ENCODE results near the gene RGMA. TPM values are rescaled to one million over a fixed set of nuclear protein-coding genes. Genes with fewer than 3 reads are reported as not detected.

Gene RGMA
- total and polyA plus RNA-seq, 2 donors (not counting 1 experiment from before 2014, with no cell fraction given) = not detected

DNA sequence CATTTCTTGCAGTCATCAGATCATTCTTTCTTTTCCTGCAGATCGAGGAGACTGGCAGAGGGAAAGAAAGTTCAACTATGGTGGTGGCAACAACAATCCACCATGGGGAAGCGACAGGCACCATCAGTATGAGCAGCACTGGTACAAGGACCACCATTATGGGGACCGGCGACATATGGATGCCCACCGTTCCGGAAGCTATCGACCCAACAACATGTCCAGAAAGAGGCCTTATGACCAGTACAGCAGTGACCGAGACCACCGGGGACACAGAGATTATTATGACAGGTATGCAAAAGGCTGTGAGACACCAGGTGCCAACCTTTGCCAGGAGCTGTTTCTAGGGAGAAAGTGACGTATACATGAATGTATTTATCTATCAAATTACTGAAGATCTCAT lies 69.0 kb downstream of the RGMA start:
- Histone ChIP-seq H3K36me3 (replicated peaks in 1 of 2; ENCODE audit: control extremely low read depth in 1 of 2, control insufficient read depth in 1 of 2, extremely low read depth in 1 of 2, insufficient read depth in 2 of 2, low read length in 1 of 2) (peaks cover 20 to 93% of the 10 kb centered on the region in 2 experiments), H3K4me3 (ENCODE audit: control extremely low read depth in 1 of 5, extremely low read depth in 1 of 5, insufficient read depth in 1 of 5, low read depth in 2 of 5, low read length in 4 of 5) (no peak overlapping the region), H3K9ac (ENCODE audit: low read length) (no peak overlapping the region), H4K20me1 (ENCODE audit: control insufficient read depth, insufficient read depth, low read length, poor library complexity, severe bottlenecking) (peaks cover 31% of the 10 kb centered on the region), H2AFZ (ENCODE audit: insufficient read depth, low read depth, low read length, poor library complexity, severe bottlenecking) (no peak overlapping the region), H3K27me3 (replicated peaks in 1 of 4; ENCODE audit: control extremely low read depth in 1 of 4, control insufficient read depth in 3 of 4, insufficient read depth in 4 of 4, low read length in 3 of 4) (no peaks in the 10 kb centered on the region), H3K4me2 (replicated peaks; ENCODE audit: low read depth, low read length, poor library complexity, severe bottlenecking) (no peak overlapping the region), H3K79me2 (ENCODE audit: control insufficient read depth, insufficient read depth, low read length) (peaks cover 19% of the 10 kb centered on the region), H3K27ac (ENCODE audit: low read length in 2 of 2) (no peak overlapping the region), H3K4me1 (ENCODE audit: control insufficient read depth in 2 of 2, insufficient read depth in 2 of 2, low read length in 2 of 2) (peaks cover 0 to under 1% of the 10 kb centered on the region in 2 donors), H3K9me3 (ENCODE audit: control extremely low read depth in 1 of 3, control insufficient read depth in 2 of 3, insufficient read depth in 1 of 3, low read length in 2 of 3) (no peaks in the 10 kb centered on the region)
- WGBS (ENCODE audit: insufficient coverage) = 99% methylated on average over 6 of the region's 10 CpGs
- Mint-ChIP-seq H3K27ac (no peak overlapping the region), H3K27me3 (no peaks in the 10 kb centered on the region), H3K4me1 (peaks cover 31% of the 10 kb centered on the region), H3K9me3 (ENCODE audit: insufficient read depth) (no peaks in the 10 kb centered on the region), H3K4me3 (no peak overlapping the region)
- intact Hi-C loops (cut with micrococcal nuclease) = no loop called here
- CTCF ChIA-PET = interaction anchor here (1.0 to 9.4 kb wide), 3 partner anchors 12 to 223 kb away, joined by 3 to 64 read pairs (median 3); no protein-coding TSS in a partner anchor
- no peak for DNase-seq
- ATAC-seq (ENCODE audit: low read depth) = no peak
- no peak for TF ChIP-seq EZH2 (IDR thresholded peaks at IDR 0.05; ENCODE audit: borderline replicate concordance, insufficient read depth, low read depth, low read length, poor library complexity, severe bottlenecking)
- POLR2A ChIA-PET = no interaction called here

DNA sequence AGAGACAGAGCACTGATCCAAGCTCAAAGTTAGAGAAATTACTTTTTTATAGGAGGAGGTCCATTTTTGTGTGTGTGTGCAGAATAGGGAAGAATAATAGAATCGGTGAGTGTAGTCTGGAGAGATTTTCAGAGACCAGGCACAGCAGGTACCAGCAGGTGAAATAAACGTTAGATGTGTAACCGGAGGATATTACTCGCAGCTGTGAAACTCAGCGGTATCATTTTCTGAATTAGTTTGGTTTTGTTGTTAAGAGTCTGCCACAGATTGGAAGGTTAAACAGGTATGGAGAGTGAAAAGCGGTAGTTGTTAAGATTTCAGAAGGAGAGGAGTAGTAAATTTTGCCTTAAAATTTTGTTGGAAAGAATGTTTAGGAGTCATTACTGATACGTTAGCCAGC lies 69.9 kb downstream of the RGMA start:
- Histone ChIP-seq H3K4me3 (ENCODE audit: control extremely low read depth in 1 of 5, extremely low read depth in 1 of 5, insufficient read depth in 1 of 5, low read depth in 2 of 5, low read length in 4 of 5) (no peak overlapping the region), H3K79me2 (ENCODE audit: control insufficient read depth, insufficient read depth, low read length) (peaks cover 22% of the 10 kb centered on the region), H3K27me3 (replicated peaks in 1 of 4; ENCODE audit: control extremely low read depth in 1 of 4, control insufficient read depth in 3 of 4, insufficient read depth in 4 of 4, low read length in 3 of 4) (no peaks in the 10 kb centered on the region), H3K4me2 (replicated peaks; ENCODE audit: low read depth, low read length, poor library complexity, severe bottlenecking) (no peak overlapping the region), H4K20me1 (ENCODE audit: control insufficient read depth, insufficient read depth, low read length, poor library complexity, severe bottlenecking) (peaks cover 22% of the 10 kb centered on the region), H3K27ac (ENCODE audit: low read length in 2 of 2) (no peak overlapping the region), H3K4me1 (ENCODE audit: control insufficient read depth in 2 of 2, insufficient read depth in 2 of 2, low read length in 2 of 2) (no peaks in the 10 kb centered on the region), H3K9ac (ENCODE audit: low read length) (no peak overlapping the region), H2AFZ (ENCODE audit: insufficient read depth, low read depth, low read length, poor library complexity, severe bottlenecking) (no peak overlapping the region), H3K36me3 (replicated peaks in 1 of 2; ENCODE audit: control extremely low read depth in 1 of 2, control insufficient read depth in 1 of 2, extremely low read depth in 1 of 2, insufficient read depth in 2 of 2, low read length in 1 of 2) (peaks cover 23 to 93% of the 10 kb centered on the region in 2 experiments), H3K9me3 (ENCODE audit: control extremely low read depth in 1 of 3, control insufficient read depth in 2 of 3, insufficient read depth in 1 of 3, low read length in 2 of 3) (no peaks in the 10 kb centered on the region)
- POLR2A ChIA-PET = no interaction called here
- CTCF ChIA-PET = interaction anchor here (9.4 kb wide), 1 partner anchor 13 kb away, joined by 64 read pairs; no protein-coding TSS in a partner anchor
- Mint-ChIP-seq H3K9me3 (ENCODE audit: insufficient read depth) (no peaks in the 10 kb centered on the region), H3K4me1 (peaks cover 22% of the 10 kb centered on the region), H3K27ac (no peak overlapping the region), H3K27me3 (no peaks in the 10 kb centered on the region), H3K4me3 (no peak overlapping the region)
- WGBS (ENCODE audit: insufficient coverage) = 87% methylated on average over 6 of the region's 7 CpGs
- no peak for TF ChIP-seq EZH2 (IDR thresholded peaks at IDR 0.05; ENCODE audit: borderline replicate concordance, insufficient read depth, low read depth, low read length, poor library complexity, severe bottlenecking)
- TF ChIP-seq, protein P1, sequence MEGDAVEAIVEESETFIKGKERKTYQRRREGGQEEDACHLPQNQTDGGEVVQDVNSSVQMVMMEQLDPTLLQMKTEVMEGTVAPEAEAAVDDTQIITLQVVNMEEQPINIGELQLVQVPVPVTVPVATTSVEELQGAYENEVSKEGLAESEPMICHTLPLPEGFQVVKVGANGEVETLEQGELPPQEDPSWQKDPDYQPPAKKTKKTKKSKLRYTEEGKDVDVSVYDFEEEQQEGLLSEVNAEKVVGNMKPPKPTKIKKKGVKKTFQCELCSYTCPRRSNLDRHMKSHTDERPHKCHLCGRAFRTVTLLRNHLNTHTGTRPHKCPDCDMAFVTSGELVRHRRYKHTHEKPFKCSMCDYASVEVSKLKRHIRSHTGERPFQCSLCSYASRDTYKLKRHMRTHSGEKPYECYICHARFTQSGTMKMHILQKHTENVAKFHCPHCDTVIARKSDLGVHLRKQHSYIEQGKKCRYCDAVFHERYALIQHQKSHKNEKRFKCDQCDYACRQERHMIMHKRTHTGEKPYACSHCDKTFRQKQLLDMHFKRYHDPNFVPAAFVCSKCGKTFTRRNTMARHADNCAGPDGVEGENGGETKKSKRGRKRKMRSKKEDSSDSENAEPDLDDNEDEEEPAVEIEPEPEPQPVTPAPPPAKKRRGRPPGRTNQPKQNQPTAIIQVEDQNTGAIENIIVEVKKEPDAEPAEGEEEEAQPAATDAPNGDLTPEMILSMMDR (IDR thresholded peaks at IDR 0.05) = no peak
- DNase-seq = no peak
- intact Hi-C loops (cut with micrococcal nuclease) = no loop called here
- ATAC-seq (ENCODE audit: low read depth) = no peak
